HCT116 (cell line): ENCODE measurements around the gene IKZF3. TPM values are rescaled to one million over a fixed set of nuclear protein-coding genes. Genes with fewer than 3 reads are reported as not detected.

Experiments
- ATAC-seq: fragments of 200-7000 bp; cut with Tn5 transposase; 2 replicates; pipeline ENCODE4 v1.9.1; 2020; ENCODE audit warnings: mild to moderate bottlenecking, moderate library complexity
- BruUV-seq: library from RNA; stranded (reverse); fragments of 400-500 nt; replicated peaks from 2 replicates; lab custom pipeline; 2021; lab: Mats Ljungman, UMichigan
- CTCF ChIA-PET: fragments of 300-600 bp; sonication (Branson Sonifier 250); formaldehyde crosslinking; loops from one replicate; lab custom pipeline; 2021; ENCODE audit warnings: antibody characterized with exemption; lab: Charles Lee
- POLR2A ChIA-PET: fragments of 300-600, 350-600 bp; sonication (Branson Sonifier 250); formaldehyde crosslinking; loops from one replicate; lab custom pipeline; 2021; ENCODE audit warnings: antibody characterized with exemption; lab: Charles Lee
- RAD21 ChIA-PET, 2 experiments: fragments of 300-600 bp; sonication (Branson Sonifier 250); formaldehyde crosslinking; loops; one replicate each; lab custom pipeline; 2023; ENCODE audit warnings: low total read pairs in 2 of 2; ENCODE audit not compliant: uncharacterized antibody in 2 of 2, unreplicated experiment in 2 of 2, low non-redundant PET in 1 of 2; lab: Charles Lee
- DNase-seq: peaks from one replicate; pipeline ENCODE4 v3.0.0-alpha.2; 2010; ENCODE audit warnings: low read depth, low spot score
- H2AFZ ChIP-seq: fragments of 200-600 bp; shearing (Covaris generic), sonication (generic); 2 replicates; pipeline ENCODE4 v1.6.1; 2017; ENCODE audit warnings: low read depth, mixed run types, mixed read lengths, antibody characterized with exemption, low read length; ENCODE audit not compliant: poor library complexity, severe bottlenecking
- H3K27ac ChIP-seq: 2 replicates; pipeline ENCODE4 v1.5.1; 2012; ENCODE audit warnings: low read depth, low read length
- H3K27me3 ChIP-seq: fragments of 200-600 bp; sonication (generic); 2 replicates; pipeline ENCODE4 v1.6.1; 2016; ENCODE audit warnings: mixed run types, low read length, mixed read lengths; ENCODE audit not compliant: insufficient read depth
- H3K36me3 ChIP-seq, 2 experiments: fragments of 200-500 bp in 1 of 2; fragments of 200-600 bp in 1 of 2; sonication (Bioruptor generic) in 1 of 2; sonication (generic) in 1 of 2; 2 replicates each; pipeline versions ENCODE4 v1.5.1 to v1.6.1; 2014 to 2016; ENCODE audit warnings: low read length in 2 of 2, inconsistent platforms in 1 of 2, mixed read lengths in 1 of 2, mixed run types in 1 of 2; ENCODE audit not compliant: insufficient read depth in 2 of 2, control insufficient read depth in 1 of 2
- H3K4me1 ChIP-seq, 2 experiments: fragments of 200-600 bp in 1 of 2; sonication (generic) in 1 of 2; 2 replicates each; pipeline versions ENCODE4 v1.5.1 to v1.6.1; 2012 to 2017; ENCODE audit warnings: low read length in 2 of 2, inconsistent platforms in 1 of 2, mild to moderate bottlenecking in 1 of 2, mixed read lengths in 1 of 2, mixed run types in 1 of 2, moderate library complexity in 1 of 2; ENCODE audit not compliant: insufficient read depth in 2 of 2, control insufficient read depth in 1 of 2
- H3K4me2 ChIP-seq: fragments of 200-600 bp; sonication (generic); 2 replicates; pipeline ENCODE4 v1.6.1; 2017; ENCODE audit warnings: mixed run types, low read length, mixed read lengths
- H3K4me3 ChIP-seq, 2 experiments: fragments of 200-600 bp in 1 of 2; sonication (generic) in 1 of 2; replicated peaks in 1 of 2; 2 replicates each; pipeline ENCODE4 v1.5.1; 2011 to 2016; ENCODE audit warnings: low read length in 2 of 2, control low read depth in 1 of 2, low read depth in 1 of 2, mild to moderate bottlenecking in 1 of 2, mixed read lengths in 1 of 2, mixed run types in 1 of 2
- H3K79me2 ChIP-seq: fragments of 200-600 bp; sonication (generic); 2 replicates; pipeline ENCODE4 v1.6.1; 2017; ENCODE audit warnings: mild to moderate bottlenecking, mixed run types, low read length, moderate library complexity, mixed read lengths; ENCODE audit not compliant: insufficient read depth
- H3K9ac ChIP-seq: fragments of 200-600 bp; sonication (generic); 2 replicates; pipeline ENCODE4 v1.6.1; 2016; ENCODE audit warnings: low read length, mixed read lengths
- H3K9me2 ChIP-seq: fragments of 200-600 bp; sonication (generic), shearing (Covaris generic); 2 replicates; pipeline ENCODE4 v1.6.1; 2017; ENCODE audit warnings: mixed run types, mild to moderate bottlenecking, moderate library complexity; ENCODE audit not compliant: insufficient read depth
- H3K9me3 ChIP-seq, 2 experiments: fragments of 200-500 bp in 1 of 2; fragments of 200-600 bp in 1 of 2; sonication (Bioruptor generic) in 1 of 2; sonication (generic) in 1 of 2; 2 replicates each; pipeline ENCODE4 v1.6.1; 2014 to 2017; ENCODE audit warnings: low read length in 2 of 2, mixed read lengths in 2 of 2, inconsistent platforms in 1 of 2, low read depth in 1 of 2, mild to moderate bottlenecking in 1 of 2, mixed run types in 1 of 2, moderate library complexity in 1 of 2; ENCODE audit not compliant: control insufficient read depth in 1 of 2, insufficient read depth in 1 of 2
- H4K20me1 ChIP-seq: fragments of 200-600 bp; sonication (generic), shearing (Covaris generic); 2 replicates; pipeline ENCODE4 v1.6.1; 2017; ENCODE audit warnings: mixed run types, mild to moderate bottlenecking, moderate library complexity; ENCODE audit not compliant: insufficient read depth
- CTCF ChIP-seq, 3 experiments: fragments of 200-600 bp in 1 of 3; sonication (generic) in 1 of 3; IDR thresholded peaks in 2 of 3; conservative IDR thresholded peaks in 1 of 3; 2 replicates each; pipeline ENCODE4 v1.5.1; 2012 to 2017; ENCODE audit warnings: low read depth in 2 of 3, low read length in 2 of 3, antibody characterized with exemption in 1 of 3, borderline replicate concordance in 1 of 3, control low read depth in 1 of 3, mild to moderate bottlenecking in 1 of 3, mixed read lengths in 1 of 3, mixed run types in 1 of 3, moderate library complexity in 1 of 3; ENCODE audit not compliant: insufficient read depth in 1 of 3
- EGR1 ChIP-seq: IDR thresholded peaks from 2 replicates; pipeline ENCODE4 v1.6.1; 2012; ENCODE audit warnings: low read depth
- MAX ChIP-seq: IDR thresholded peaks from 2 replicates; pipeline ENCODE4 v1.6.1; 2012
- POLR2AphosphoS5 ChIP-seq: IDR thresholded peaks from 2 replicates; pipeline ENCODE4 v1.6.1; 2011; ENCODE audit warnings: mild to moderate bottlenecking, low read depth, low read length, moderate library complexity
- SRF ChIP-seq: IDR thresholded peaks from 2 replicates; pipeline ENCODE4 v1.6.1; 2012; ENCODE audit warnings: low read depth
- TCF7L2 ChIP-seq: IDR thresholded peaks from 2 replicates; pipeline ENCODE4 v1.7.0; 2011; ENCODE audit warnings: borderline replicate concordance, inconsistent platforms; ENCODE audit not compliant: insufficient read depth, insufficient read length; ENCODE audit errors: extremely low read depth
- intact Hi-C: fragments of 100-400 bp; cut with micrococcal nuclease; formaldehyde crosslinking; loops from 2 replicates; pipeline ENCODE4 v1.10.0; 2022
- total RNA-seq: library from RNA; stranded (reverse); gene quantifications from one replicate; pipeline ENCODE4 v1.2.1, GENCODE V29; 2021; ENCODE audit not compliant: unreplicated experiment
- TF ChIP-seq, protein P1 (sequence below): IDR thresholded peaks from 2 replicates; pipeline ENCODE4 v1.6.1; 2012

The IKZF3 gene
- total RNA-seq, 1 experiment from 2014 or later, result 0.30 TPM

- 0 out of 2 replicates have a peak, but pooled peaks have one; percentile 33 for TF ChIP-seq SRF
Observed at GRCh38 chr17:39769974-39770587, 94.0 kb downstream of the IKZF3 start (continued).

DNA sequence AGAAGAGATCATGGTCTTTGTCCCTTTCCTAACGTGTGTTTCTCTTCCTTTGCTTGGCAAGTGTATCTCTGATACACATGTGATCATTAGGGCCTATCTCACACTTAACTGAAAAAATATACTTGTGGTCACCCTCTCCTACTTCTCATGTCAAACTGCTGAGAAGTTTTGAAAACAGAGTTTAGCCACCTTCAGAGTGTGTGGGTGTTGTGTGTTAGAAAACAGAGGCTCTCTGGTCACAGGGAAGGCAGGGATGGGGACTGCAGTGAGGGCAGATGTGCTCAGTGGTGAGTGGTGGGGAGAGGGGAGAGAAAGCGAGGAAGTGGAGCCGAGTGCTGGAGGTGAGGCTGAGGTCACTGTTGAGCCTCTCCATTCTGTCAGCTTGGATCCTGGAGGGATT is 97.0 kb downstream of the IKZF3 start:
- Histone ChIP-seq H4K20me1 (no peaks in the 10 kb centered on the region), H3K9me2 (no peaks in the 10 kb centered on the region)
- no peak for ATAC-seq

More for the DNA sequence above, 97.0 kb downstream of the IKZF3 start:
- POLR2A ChIA-PET, result no interaction called here
- Histone ChIP-seq H2AFZ (no peak overlapping the region), H3K9ac (no peak overlapping the region), H3K36me3 (no peaks in the 10 kb centered on the region), H3K9me3 (no peaks in the 10 kb centered on the region), H3K4me1 (peaks cover 12 to 24% of the 10 kb centered on the region in 2 experiments), H3K27ac (no peak overlapping the region), H3K27me3 (peaks cover 9% of the 10 kb centered on the region), H3K4me2 (no peak overlapping the region), H3K79me2 (no peaks in the 10 kb centered on the region), H3K4me3 (no peak overlapping the region)
- BruUV-seq, result no TSS peak
- CTCF ChIA-PET, result no interaction called here
- DNase-seq, result no peak
- RAD21 ChIA-PET, result no interaction called here
- TF ChIP-seq CTCF (IDR thresholded peaks at IDR 0.05 in 2 of 3, conservative IDR thresholded peaks at IDR 0.05 in 1 of 3; ENCODE audit: borderline replicate concordance in 1 of 3, insufficient read depth in 1 of 3, low read depth in 2 of 3, low read length in 2 of 3), result no peak
- no peak for TF ChIP-seq EGR1
- TF ChIP-seq POLR2AphosphoS5, result no peak
- TF ChIP-seq TCF7L2, result no peak
- TF ChIP-seq MAX, result no peak
- TF ChIP-seq, protein P1, sequence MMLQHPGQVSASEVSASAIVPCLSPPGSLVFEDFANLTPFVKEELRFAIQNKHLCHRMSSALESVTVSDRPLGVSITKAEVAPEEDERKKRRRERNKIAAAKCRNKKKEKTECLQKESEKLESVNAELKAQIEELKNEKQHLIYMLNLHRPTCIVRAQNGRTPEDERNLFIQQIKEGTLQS, result no peak
- intact Hi-C loops, result no loop called here
